Renal pelvis (tissue), 4 donors: ENCODE measurements around the gene GMEB2. TPM values are rescaled to one million over a fixed set of nuclear protein-coding genes. Genes with fewer than 3 reads are reported as not detected.
A peak's percentile ranks its signal among the peaks of the same experiment; 100 is the strongest.

Source experiments
- DNase-seq: peaks from one replicate; pipeline ENCODE4 v3.0.0-alpha.2; 2013
- polyA plus RNA-seq, 3 donors: library from polyadenylated mRNA; unstranded; fragments of 120-200 nt; gene quantifications; one replicate each; pipeline ENCODE4 v1.2.1, GENCODE V29; 2013; ENCODE audit not compliant: insufficient read length in 3 of 3

The GMEB2 gene
- polyA plus RNA-seq, 3 donors, result 12.4 to 14.2 (median 12.8) TPM

GRCh38 chr20:63591786-63592355 lies 35.0 kb downstream of the GMEB2 start:
- DNase-seq, result no peak

- DNase-seq, result no peak
These were observed 35.8 kb downstream of the GMEB2 start for GRCh38 chr20:63591147-63591533.

- DNase-seq, result no peak
These were observed 36.4 kb downstream of the GMEB2 start for GRCh38 chr20:63590218-63591146.

GRCh38 chr20:63589261-63590217 lies 37.4 kb downstream of the GMEB2 start:
- no peak for DNase-seq

GRCh38 chr20:63588641-63589041 lies 38.3 kb downstream of the GMEB2 start:
- DNase-seq, result no peak

GRCh38 chr20:63587776-63588591 lies 38.9 kb downstream of the GMEB2 start:
- no peak for DNase-seq

GRCh38 chr20:63587256-63587655 lies 39.6 kb downstream of the GMEB2 start:
- DNase-seq, result no peak

GRCh38 chr20:63586797-63587196 lies 40.1 kb downstream of the GMEB2 start:
- no peak for DNase-seq

- no peak for DNase-seq
These were observed 41.0 kb downstream of the GMEB2 start for GRCh38 chr20:63585616-63586565.

- no peak for DNase-seq
These were observed 44.4 kb downstream of the GMEB2 start for GRCh38 chr20:63582382-63583063.

GRCh38 chr20:63580796-63581461 lies 46.0 kb downstream of the GMEB2 start:
- DNase-seq, result peak; percentile 54

GRCh38 chr20:63579017-63579694 lies 47.7 kb downstream of the GMEB2 start:
- no peak for DNase-seq

- DNase-seq, result no peak
These were observed 48.5 kb downstream of the GMEB2 start for GRCh38 chr20:63578224-63579016.

- no peak for DNase-seq
These were observed 49.5 kb downstream of the GMEB2 start for GRCh38 chr20:63577317-63577894.

- no peak for DNase-seq
These were observed 50.6 kb downstream of the GMEB2 start for GRCh38 chr20:63576311-63576710.

GRCh38 chr20:63574829-63575743 lies 51.8 kb downstream of the GMEB2 start:
- DNase-seq, result no peak
